H54 (cell line): Measurements from ENCODE around the gene CASP2.

Experiments
- DNase-seq: peaks from one replicate; pipeline ENCODE4 v3.0.0; 2011; ENCODE audit warnings: low spot score, mixed read lengths; ENCODE audit not compliant: insufficient read length
- FAIRE-seq: peaks from 3 replicates; lab custom pipeline; 2011; peaks lifted over from hg19 to GRCh38; lab: Jason Lieb, UNC
- POLR2A ChIP-seq: IDR thresholded peaks from 2 replicates; pipeline ENCODE4 v1.6.1; 2011; ENCODE audit warnings: low read depth, mild to moderate bottlenecking, low read length

CASP2 gene

DNA sequence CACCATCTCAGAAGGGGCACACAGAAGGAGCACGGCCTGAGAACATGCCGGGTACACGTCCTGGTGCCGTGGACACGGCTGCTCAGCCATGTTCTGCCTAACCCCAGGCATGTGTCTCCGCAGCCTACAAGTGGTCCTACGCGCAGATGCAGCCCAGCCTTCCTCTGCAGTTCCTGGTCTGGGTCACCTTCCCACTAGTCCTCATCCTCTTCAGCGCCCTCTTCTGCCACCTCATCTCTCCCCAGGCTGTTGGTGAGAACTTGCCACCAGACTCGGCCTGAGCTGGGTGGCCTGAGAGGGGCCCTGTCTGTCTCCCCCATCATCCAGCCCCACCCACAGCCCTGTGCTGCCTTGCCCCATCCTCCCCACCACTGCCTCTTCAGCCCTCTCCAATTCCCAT is 33.1 kb downstream of the CASP2 start:
- TF ChIP-seq POLR2A: no peak
- no peak for FAIRE-seq
- no peak for DNase-seq

DNA sequence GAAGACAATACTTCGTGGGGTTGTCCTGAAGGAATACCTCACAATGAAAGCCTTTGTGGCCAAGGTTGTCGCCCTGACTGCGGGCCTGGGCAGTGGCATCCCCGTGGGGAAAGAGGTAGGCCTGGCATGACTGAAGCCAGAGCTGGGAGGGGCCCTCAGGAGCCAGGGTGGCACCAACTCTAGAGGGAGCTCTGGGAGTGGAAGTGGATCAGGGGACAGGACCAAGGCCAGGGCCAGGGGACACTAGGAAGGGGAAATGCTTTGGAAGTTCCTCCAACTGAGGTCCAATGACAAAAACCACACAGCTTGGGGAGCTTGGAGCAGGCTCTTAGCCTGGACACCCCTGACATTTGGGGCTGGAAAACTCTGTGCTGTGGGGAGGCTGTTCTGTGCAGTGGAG is 33.6 kb downstream of the CASP2 start:
- no peak for TF ChIP-seq POLR2A
- FAIRE-seq: no peak

DNA sequence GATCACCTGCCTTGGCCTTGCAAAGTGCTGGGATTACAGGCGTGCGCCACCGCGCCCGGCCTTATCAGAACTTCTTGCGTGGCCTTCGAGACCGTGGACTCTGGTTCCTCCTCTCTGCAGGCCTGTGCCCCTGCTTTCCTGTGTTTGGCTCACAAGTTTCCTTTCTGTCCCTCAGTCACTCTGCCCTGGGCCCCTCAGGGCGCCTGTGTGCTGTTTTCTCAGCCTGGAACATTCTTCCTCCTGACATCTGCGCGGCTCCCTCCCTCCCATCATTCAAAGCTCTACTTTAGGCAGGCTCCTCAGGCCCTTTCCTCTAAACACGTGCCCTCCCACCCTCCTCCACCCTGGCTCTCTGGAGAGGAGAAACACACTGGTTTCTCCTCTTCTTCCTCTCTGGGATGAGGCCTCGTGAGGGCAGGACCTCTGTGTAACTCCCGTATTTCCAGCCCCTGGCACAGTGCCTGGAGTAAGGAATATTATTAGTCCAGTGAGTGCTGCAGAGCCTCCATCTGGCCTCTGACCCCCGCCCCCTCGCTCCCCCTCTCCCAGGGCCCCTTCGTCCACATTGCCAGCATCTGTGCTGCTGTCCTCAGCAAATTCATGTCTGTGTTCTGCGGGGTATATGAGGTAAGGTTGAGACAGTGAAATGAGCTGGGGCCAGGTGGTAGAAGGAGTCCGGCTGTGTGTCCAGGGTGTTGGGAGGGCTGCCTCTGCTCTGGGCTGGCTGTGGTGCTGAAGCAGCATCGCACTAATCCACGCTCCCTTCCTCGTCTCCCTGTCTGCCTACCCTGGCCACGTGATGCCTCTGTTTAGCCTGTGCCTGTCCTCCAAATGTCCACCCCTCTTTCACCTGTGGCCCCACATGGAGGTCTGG is 34.8 kb downstream of the CASP2 start:
- no peak for FAIRE-seq
- TF ChIP-seq POLR2A: no peak
- no peak for DNase-seq

More for the DNA sequence above, 33.6 kb downstream of the CASP2 start:
- DNase-seq: no peak

DNA sequence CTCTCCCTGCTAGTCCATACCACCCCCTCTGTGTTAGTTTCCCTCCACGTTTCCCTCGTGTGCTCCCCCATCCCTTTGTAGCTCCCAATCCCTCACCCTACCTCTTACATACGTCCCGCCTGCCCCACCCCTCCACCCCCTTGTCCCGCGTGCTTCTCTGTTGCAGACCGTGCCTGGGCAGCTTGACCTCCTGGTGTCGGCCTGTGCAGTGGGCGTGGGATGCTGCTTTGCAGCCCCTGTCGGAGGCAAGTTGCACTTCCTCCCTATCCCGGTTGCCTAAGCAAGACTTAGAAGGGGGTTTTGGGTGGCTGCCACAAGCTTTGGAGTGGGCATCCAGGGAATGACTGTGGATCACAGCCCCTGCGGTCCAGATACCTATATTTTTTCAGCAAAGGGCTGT is 35.5 kb downstream of the CASP2 start:
- FAIRE-seq: no peak
- no peak for DNase-seq
- TF ChIP-seq POLR2A: no peak

DNA sequence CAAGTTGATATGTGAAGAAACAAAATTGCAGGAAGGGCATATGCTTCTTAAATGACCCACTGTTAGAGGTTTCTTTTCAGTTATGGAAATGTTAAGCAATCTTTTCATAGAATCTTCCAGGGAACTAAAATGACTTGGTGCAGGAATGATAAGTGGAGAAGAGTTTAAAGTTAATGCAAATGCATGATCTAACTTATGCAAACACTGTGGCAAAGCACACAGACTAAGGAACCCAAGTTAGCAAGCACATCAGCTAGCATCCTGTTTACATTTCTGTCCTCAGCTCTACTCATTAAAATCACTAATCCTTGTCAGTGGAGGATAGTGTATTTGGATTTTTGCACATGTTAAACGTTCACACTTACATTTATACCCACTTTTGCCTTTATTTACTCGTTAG is 37.1 kb downstream of the CASP2 start:
- DNase-seq: no peak
- no peak for TF ChIP-seq POLR2A
- FAIRE-seq: no peak

DNA sequence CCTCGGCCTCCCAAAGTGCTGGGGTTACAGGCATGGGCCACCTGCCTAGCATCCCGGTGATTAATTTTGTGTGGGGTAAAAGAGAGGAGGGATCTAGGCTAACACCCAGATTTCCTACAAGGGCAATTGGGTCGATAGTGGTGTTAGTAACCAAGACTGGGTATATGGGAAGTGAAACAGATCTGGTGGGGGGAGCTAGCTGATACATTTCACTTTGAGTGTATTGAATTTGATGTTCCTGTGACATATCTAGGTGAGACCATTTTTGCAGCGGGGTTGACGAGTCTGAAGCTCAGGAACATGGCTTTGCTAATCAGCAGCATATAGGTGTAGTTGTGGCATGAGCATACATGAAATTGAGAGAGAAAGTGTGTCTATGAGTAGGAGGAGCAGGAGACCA is 39.8 kb downstream of the CASP2 start:
- no peak for TF ChIP-seq POLR2A
- DNase-seq: no peak

DNA sequence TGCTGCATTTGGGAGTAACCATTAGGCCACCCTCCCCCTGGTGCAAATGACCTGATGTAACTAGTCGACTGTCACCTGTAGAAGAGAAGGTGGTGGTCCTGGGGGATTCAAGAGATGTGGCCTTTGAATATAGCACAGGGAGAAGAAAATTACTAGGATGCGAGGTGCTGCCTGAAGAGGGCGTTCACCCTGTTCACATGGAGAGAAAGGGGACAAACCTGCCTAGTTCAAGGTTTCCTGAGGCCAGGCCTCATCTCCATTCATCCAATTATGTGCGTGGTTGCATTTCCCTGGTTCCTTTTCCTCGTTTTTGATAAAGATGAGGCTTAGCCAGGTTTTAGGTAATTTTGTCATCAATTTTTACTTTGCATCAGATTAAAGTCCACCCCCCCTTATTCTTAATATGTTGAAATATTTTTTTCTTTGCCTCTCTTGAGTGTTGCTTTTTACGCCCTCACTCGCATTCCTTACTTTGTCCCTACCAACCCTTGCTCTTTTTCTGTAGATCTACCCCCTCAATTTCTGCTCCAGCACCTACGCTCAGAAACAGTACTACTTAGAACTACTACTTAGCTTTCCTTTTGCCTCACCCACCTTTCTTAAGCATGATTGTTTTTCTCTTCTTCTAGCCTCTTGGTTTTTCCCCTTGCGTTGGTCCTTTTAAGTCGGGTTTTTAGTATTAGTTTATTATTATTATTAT is 41.5 kb downstream of the CASP2 start:
- FAIRE-seq (no peak), DNase-seq (no peak)
- TF ChIP-seq POLR2A: no peak

More for the DNA sequence above, 39.8 kb downstream of the CASP2 start:
- FAIRE-seq: no peak

DNA sequence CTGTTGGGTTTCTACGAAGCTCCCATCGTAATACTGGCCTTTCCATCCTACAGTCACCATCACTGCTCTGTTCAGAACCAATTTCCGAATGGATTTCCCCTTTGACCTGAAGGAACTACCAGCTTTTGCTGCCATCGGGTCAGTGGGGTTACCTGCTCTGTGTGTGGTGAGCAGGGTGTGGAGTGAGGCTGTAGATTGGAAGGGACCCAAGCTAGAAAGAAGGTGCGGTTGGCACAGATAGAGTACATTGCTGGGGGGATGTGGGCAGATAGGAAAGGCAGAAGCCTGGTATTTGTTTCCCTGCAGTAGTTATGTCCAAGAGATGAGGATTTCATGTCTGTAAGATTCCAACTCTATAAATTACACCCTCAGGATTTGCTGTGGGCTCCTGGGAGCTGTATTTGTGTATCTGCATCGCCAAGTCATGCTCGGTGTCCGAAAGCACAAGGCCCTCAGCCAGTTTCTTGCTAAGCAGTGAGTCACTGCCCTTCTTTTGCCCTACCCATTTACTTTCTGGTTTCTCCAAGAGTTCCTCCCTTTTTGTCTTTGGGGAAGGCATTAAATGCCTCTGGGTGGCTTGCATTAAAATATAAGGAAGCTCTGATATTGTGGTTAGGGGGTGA is 43.1 kb downstream of the CASP2 start:
- no peak for TF ChIP-seq POLR2A
- peak; percentile 77 for DNase-seq
- FAIRE-seq: peak; percentile 93

DNA sequence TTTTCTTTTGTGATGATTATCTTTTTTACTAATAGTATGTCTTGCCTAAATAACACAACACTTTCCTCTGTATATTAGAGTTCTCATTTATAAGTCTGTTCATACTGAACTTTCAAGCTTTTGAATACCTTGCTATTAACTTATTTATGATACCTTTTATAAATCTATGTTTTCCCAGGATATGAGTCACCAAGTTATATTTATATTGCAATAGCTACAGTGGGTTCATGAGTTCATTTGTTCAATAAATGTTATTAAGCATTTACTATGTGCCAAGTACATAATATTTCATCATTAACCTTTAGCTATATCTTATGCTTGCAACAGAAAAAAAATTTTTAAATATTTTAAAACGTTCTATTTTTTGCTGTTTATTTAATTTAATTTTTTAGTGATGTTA is 46.1 kb downstream of the CASP2 start:
- TF ChIP-seq POLR2A: no peak
- no peak for DNase-seq
- FAIRE-seq: no peak

DNA sequence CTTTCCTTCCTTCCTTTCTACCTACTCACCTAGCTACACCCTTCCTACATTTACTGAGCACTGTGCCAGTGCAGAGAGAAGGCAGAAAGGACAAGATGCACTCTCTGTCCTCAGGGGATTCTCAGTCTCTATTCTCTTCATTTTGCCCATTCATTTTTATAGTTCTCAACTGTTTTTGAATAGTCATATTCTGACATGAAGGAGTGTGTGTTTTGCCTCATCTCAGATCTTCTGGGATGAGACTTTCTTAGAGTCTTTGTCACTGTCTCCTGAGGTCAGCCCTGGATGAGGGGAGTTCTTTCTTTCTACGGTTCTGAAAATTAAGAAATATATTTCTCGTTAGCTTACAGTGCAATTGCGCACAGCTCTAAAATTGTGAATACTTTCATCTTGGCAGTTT is 49.1 kb downstream of the CASP2 start:
- TF ChIP-seq POLR2A: no peak
- DNase-seq (no peak), FAIRE-seq (no peak)

DNA sequence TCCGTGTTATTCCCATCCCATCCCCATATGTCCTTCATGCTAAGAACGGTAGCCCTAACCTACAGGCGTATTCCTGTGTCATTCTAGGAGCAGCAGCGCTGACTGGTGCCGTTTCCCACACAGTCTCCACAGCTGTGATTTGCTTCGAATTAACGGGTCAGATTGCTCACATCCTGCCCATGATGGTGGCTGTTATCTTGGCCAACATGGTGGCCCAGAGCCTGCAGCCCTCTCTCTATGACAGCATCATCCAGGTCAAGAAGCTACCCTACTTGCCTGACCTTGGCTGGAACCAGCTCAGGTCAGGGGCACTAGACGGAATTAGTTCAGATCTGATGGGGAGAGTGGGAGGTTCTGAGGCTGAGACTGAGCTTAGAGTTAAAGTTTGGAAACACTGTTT is 53.7 kb downstream of the CASP2 start:
- DNase-seq (no peak), FAIRE-seq (no peak)
- TF ChIP-seq POLR2A: no peak

DNA sequence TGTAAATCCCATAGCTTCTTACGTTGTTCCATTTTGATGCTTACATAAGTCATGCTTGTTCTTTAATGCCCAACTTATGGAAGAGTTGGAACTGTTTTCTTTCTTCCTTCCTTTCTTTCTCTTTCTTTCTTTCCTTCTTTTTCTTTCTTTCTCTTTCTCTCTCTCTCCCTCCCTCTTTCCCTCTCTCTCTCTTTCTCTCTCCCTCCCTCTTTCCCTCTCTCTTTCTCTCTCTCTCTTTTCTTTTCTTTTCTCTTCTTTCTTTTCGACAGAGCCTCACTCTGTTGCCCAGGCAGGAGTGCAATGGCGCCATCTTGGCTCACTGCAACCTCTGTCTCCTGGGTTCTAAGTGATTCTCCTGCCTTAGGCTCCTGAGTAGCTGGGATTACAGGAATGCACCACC is 55.4 kb downstream of the CASP2 start:
- no peak for TF ChIP-seq POLR2A
- FAIRE-seq: no peak
- no peak for DNase-seq

DNA sequence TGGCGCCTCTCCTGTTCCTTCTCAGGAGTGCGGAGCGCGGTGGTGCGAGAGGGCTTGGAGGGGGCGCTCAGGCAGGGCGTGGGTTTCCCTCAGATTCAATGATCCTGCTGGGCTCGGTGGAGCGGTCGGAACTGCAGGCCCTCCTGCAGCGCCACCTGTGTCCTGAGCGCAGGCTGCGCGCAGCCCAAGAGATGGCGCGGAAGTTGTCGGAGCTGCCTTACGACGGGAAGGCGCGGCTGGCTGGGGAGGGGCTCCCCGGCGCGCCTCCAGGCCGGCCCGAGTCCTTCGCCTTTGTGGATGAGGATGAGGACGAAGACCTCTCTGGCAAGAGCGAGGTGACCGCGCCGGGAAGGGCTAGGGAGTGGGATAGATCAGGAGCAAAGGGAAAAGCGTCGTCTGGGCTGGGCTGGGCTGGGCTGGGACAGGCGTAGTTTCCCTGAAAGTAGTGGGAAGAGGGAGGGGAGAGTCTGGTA is 57.3 kb downstream of the CASP2 start:
- no peak for TF ChIP-seq POLR2A
- no peak for DNase-seq

DNA sequence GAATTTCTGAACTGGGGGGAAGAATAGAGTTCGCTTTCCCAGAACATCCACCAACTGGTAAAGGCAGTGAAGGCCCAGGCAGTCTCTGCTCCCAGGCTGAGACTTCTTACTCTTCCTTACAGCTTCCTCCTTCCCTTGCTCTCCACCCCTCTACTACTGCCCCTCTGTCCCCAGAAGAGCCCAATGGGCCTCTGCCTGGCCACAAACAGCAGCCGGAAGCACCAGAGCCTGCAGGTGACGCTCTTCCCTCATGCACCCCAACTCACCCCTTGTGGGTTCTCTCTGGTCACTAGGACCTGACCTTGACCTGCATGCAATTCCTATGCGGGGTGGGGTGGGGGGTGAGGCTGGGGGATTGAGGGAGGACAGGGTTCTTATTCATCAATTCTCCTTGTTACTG is 57.9 kb downstream of the CASP2 start:
- no peak for DNase-seq
- no peak for FAIRE-seq
- no peak for TF ChIP-seq POLR2A

More for the DNA sequence above, 57.3 kb downstream of the CASP2 start:
- FAIRE-seq: no peak

DNA sequence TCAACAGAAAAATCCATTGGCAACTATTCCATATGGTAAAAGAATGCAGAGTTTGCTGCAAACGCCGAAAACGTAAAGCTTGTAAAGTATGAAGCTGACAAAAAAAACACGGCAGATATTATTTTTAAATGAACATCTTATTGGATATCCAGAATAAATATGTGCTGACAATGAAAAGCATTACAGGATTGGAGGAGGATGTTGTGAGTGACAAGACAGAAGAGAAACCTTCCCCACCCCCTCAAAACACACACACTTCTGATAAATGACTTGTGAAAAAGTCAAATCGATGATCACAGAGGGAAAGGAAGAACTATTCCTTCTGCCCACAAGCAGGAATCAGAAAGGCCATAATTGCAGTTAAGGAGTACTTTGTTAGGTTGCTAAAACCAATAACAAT is 59.8 kb downstream of the CASP2 start:
- DNase-seq (no peak), FAIRE-seq (no peak)
- TF ChIP-seq POLR2A: no peak
